OCI-LY1 (cell line): ENCODE measurements around the gene TREH.

Experiments used
- CTCF ChIP-seq: fragments of 200-600 bp; sonication (generic), shearing (Covaris generic); IDR thresholded peaks from 2 replicates; pipeline ENCODE4 v1.5.1; 2017; ENCODE audit warnings: mild to moderate bottlenecking, antibody characterized with exemption, low read length, moderate library complexity, mixed read lengths
- EZH2 ChIP-seq: fragments of 200-600 bp; sonication (generic), shearing (Covaris generic); IDR thresholded peaks from 2 replicates; pipeline ENCODE4 v1.8.0; 2017; ENCODE audit warnings: borderline replicate concordance, mixed run types, mild to moderate bottlenecking, antibody characterized with exemption, low read length, moderate library complexity, mixed read lengths

GRCh38 chr11:118688851-118689502 lies 9.5 kb upstream of the TREH start:
- TF ChIP-seq CTCF (no peak), EZH2 (no peak)
